Hematopoietic multipotent progenitor cell treated with erythropoietin and hydrocortisone succinate and interleukin-3 and kit ligand, for 17 days (in vitro differentiated cells): ENCODE data around the gene ANKS1B.

ENCODE experiments used
- DNase-seq: peaks from one replicate; pipeline ENCODE4 v3.0.0-alpha.2; 2015; ENCODE audit warnings: low spot score

ANKS1B gene

GRCh38 chr12:99959549-99960170 lies 25.1 kb downstream of the ANKS1B start:
- DNase-seq = no peak

GRCh38 chr12:99957866-99958466 lies 26.8 kb downstream of the ANKS1B start:
- no peak for DNase-seq

- no peak for DNase-seq
Observed at GRCh38 chr12:99954724-99955123, 30.0 kb downstream of the ANKS1B start.

- no peak for DNase-seq
Observed at GRCh38 chr12:99948370-99948769, 36.4 kb downstream of the ANKS1B start.

- DNase-seq = no peak
Observed at GRCh38 chr12:99946131-99946530, 38.6 kb downstream of the ANKS1B start.

- no peak for DNase-seq
Observed at GRCh38 chr12:99935608-99936007, 49.1 kb downstream of the ANKS1B start.

- no peak for DNase-seq
Observed at GRCh38 chr12:99926511-99927169, 58.1 kb downstream of the ANKS1B start.

- DNase-seq = no peak
Observed at GRCh38 chr12:99920353-99920960, 64.3 kb downstream of the ANKS1B start.

- DNase-seq = no peak
Observed at GRCh38 chr12:99917711-99918402, 66.9 kb downstream of the ANKS1B start.

GRCh38 chr12:99916555-99916954 lies 68.2 kb downstream of the ANKS1B start:
- DNase-seq = no peak

GRCh38 chr12:99915251-99916082 lies 69.3 kb downstream of the ANKS1B start:
- DNase-seq = no peak

GRCh38 chr12:99914206-99914605 lies 70.5 kb downstream of the ANKS1B start:
- DNase-seq = no peak

- DNase-seq = no peak
Observed at GRCh38 chr12:99911967-99912366, 72.8 kb downstream of the ANKS1B start.

GRCh38 chr12:99911081-99911480 lies 73.7 kb downstream of the ANKS1B start:
- DNase-seq = no peak

- DNase-seq = no peak
Observed at GRCh38 chr12:99910342-99910741, 74.4 kb downstream of the ANKS1B start.

GRCh38 chr12:99906786-99907579 lies 77.8 kb downstream of the ANKS1B start:
- DNase-seq = no peak

- no peak for DNase-seq
Observed at GRCh38 chr12:99901181-99901580, 83.6 kb downstream of the ANKS1B start.

- DNase-seq = no peak
Observed at GRCh38 chr12:99898645-99899044, 86.1 kb downstream of the ANKS1B start.

GRCh38 chr12:99879439-99879838 lies 105.3 kb downstream of the ANKS1B start:
- no peak for DNase-seq

- no peak for DNase-seq
Observed at GRCh38 chr12:99875081-99875480, 109.7 kb downstream of the ANKS1B start.

GRCh38 chr12:99870085-99870484 lies 114.7 kb downstream of the ANKS1B start:
- DNase-seq = no peak
